K562 (cell line): Measurements from ENCODE around the gene PRELID2. TPM values are rescaled to one million over a fixed set of nuclear protein-coding genes. Genes with fewer than 3 reads are reported as not detected.
A peak's percentile ranks its signal among the peaks of the same experiment; 100 is the strongest.

Source experiments
- ATAC-seq: fragments of 200-7000 bp; cut with Tn5 transposase; 3 replicates; pipeline ENCODE4 v1.9.1; 2020; ENCODE audit warnings: moderate library complexity
- BruUV-seq: library from RNA; stranded (reverse); fragments of 400-500 nt; replicated peaks from 2 replicates; lab custom pipeline; 2021; lab: Mats Ljungman, UMichigan
- CTCF ChIA-PET: fragments of 300-600 bp; formaldehyde crosslinking; extraction: SDS; loops from one replicate; lab custom pipeline; 2021; ENCODE audit warnings: low intra/inter-chr PET ratio; lab: Yijun Ruan, JAX
- POLR2A ChIA-PET: fragments of 300-600, 350-650 bp; sonication (Branson Sonifier 250); formaldehyde crosslinking; extraction: SDS; loops from one replicate; lab custom pipeline; 2021; ENCODE audit warnings: antibody characterized with exemption, inconsistent platforms; lab: Yijun Ruan, JAX
- DNase-seq, 4 experiments: peaks; one replicate each; pipeline versions ENCODE4 v3.0.0 to v3.0.0-alpha.2; 2011 to 2018; ENCODE audit warnings: low spot score in 3 of 4, mixed read lengths in 3 of 4; ENCODE audit errors: extremely low read depth in 1 of 4
- FAIRE-seq: peaks from 2 replicates; lab custom pipeline; 2011; peaks lifted over from hg19 to GRCh38; lab: Jason Lieb, UNC
- H2AFZ ChIP-seq: 2 replicates; pipeline ENCODE4 v1.6.0; 2011; ENCODE audit warnings: low read depth, low read length, control low read depth, inconsistent platforms
- H3K27ac ChIP-seq: fragments of 200-600 bp; 3 replicates; pipeline ENCODE4 v1.8.0; 2011; ENCODE audit warnings: low read depth, mild to moderate bottlenecking, control low read depth, inconsistent platforms, low read length, moderate library complexity, mixed read lengths; ENCODE audit errors: extremely low read depth
- H3K27me3 ChIP-seq, 2 experiments: fragments of 300-600 bp in 1 of 2; 2 replicates in 1 of 2; 3 replicates in 1 of 2; pipeline versions ENCODE4 v1.6.0 to v1.8.0; 2011; ENCODE audit warnings: inconsistent platforms in 2 of 2, low read length in 2 of 2, mild to moderate bottlenecking in 1 of 2, mixed read lengths in 1 of 2, moderate library complexity in 1 of 2; ENCODE audit not compliant: control insufficient read depth in 2 of 2, insufficient read depth in 2 of 2
- H3K36me3 ChIP-seq: fragments of 300-600 bp; 3 replicates; pipeline ENCODE4 v1.8.0; 2011; ENCODE audit warnings: mild to moderate bottlenecking, low read length, inconsistent platforms; ENCODE audit not compliant: control insufficient read depth, insufficient read depth
- H3K4me1 ChIP-seq, 2 experiments: fragments of 200-600 bp in 1 of 2; replicated peaks in 1 of 2; 2 replicates in 1 of 2; 3 replicates in 1 of 2; pipeline versions ENCODE4 v1.5.1 to v1.8.0; 2011; ENCODE audit warnings: inconsistent platforms in 2 of 2, low read length in 2 of 2, mild to moderate bottlenecking in 1 of 2, mixed read lengths in 1 of 2, moderate library complexity in 1 of 2; ENCODE audit not compliant: control insufficient read depth in 2 of 2, insufficient read depth in 2 of 2
- H3K4me2 ChIP-seq: 2 replicates; pipeline ENCODE4 v1.6.1; 2011; ENCODE audit warnings: low read length, control low read depth, inconsistent platforms, mixed read lengths; ENCODE audit not compliant: insufficient read depth
- H3K4me3 ChIP-seq: fragments of 200-600 bp; sonication (generic), shearing (Covaris generic); 2 replicates; pipeline ENCODE4 v1.5.1; 2016; ENCODE audit warnings: control low read depth, inconsistent platforms
- H3K79me2 ChIP-seq: fragments of 200-600 bp; 3 replicates; pipeline ENCODE4 v1.8.0; 2011; ENCODE audit warnings: low read length, inconsistent platforms; ENCODE audit not compliant: control insufficient read depth, insufficient read depth
- H3K9ac ChIP-seq, 2 experiments: 2 replicates each; pipeline versions ENCODE4 v1.6.0 to v1.6.1; 2011; ENCODE audit warnings: low read depth in 2 of 2, low read length in 2 of 2, control low read depth in 1 of 2, inconsistent platforms in 1 of 2, mild to moderate bottlenecking in 1 of 2, mixed read lengths in 1 of 2; ENCODE audit not compliant: insufficient read depth in 1 of 2
- H3K9me1 ChIP-seq: one replicate; pipeline ENCODE4 v1.6.0; 2011; ENCODE audit warnings: inconsistent platforms, mild to moderate bottlenecking, low read length, moderate library complexity; ENCODE audit not compliant: control insufficient read depth, insufficient read depth
- H3K9me3 ChIP-seq: replicated peaks from 2 replicates; pipeline ENCODE4 v1.5.1; 2011; ENCODE audit warnings: low read depth, low read length, inconsistent platforms; ENCODE audit not compliant: control insufficient read depth, insufficient read depth
- H4K20me1 ChIP-seq: replicated peaks from 2 replicates; pipeline ENCODE4 v1.6.1; 2011; ENCODE audit warnings: low read length, inconsistent platforms, mixed read lengths; ENCODE audit not compliant: control insufficient read depth, insufficient read depth
- CHD2 ChIP-seq: IDR thresholded peaks from 2 replicates; pipeline ENCODE4 v1.6.1; 2011; ENCODE audit warnings: low read depth, low read length
- NR1H2 ChIP-seq: sonication (generic); formaldehyde crosslinking; IDR thresholded peaks from 2 replicates; pipeline ENCODE4 v1.4.0; 2020; ENCODE audit warnings: mild to moderate bottlenecking, missing genetic modification reagents
- SMARCE1 ChIP-seq: fragments of 450-650 bp; IDR thresholded peaks from 2 replicates; pipeline ENCODE4 v1.7.1; 2016; ENCODE audit warnings: mild to moderate bottlenecking
- WGBS: fragments of 100-300 bp; shearing (Covaris generic); methylation state at CpG from one replicate; pipeline ENCODE4 v1.1.6; 2016; ENCODE audit warnings: low coverage, mixed read lengths; ENCODE audit not compliant: insufficient coverage; ENCODE audit errors: missing lambda C conversion rate; 5-methylcytosine and 5-hydroxymethylcytosine counted together
- in situ Hi-C: fragments of 300-500 bp; cut with MboI; formaldehyde crosslinking; loops from 4 replicates; pipeline ENCODE4 v1.15.0; 2018; ENCODE audit warnings: inconsistent platforms, mixed read lengths
- intact Hi-C: fragments of 100-400 bp; cut with micrococcal nuclease; formaldehyde crosslinking; loops from 2 replicates; pipeline ENCODE4 v1.14.2; 2022
- polyA plus RNA-seq, 8 experiments: library from polyadenylated mRNA; depleted of rRNA in 4 of 8; stranded (reverse) in 5 of 8; unstranded in 3 of 8; fragments of >200 nt; fragmentation: Nextera tagmentation in 2 of 8; fragmentation: Illumina TruSeq in 1 of 8; extraction: Ambion mirVana in 2 of 8; extraction: Trizol in 1 of 8; gene quantifications; 2 replicates each; pipeline versions ENCODE4 v1.2.1 to v1.2.3, GENCODE V29; 2011 to 2014; ENCODE audit warnings: inconsistent platforms in 1 of 8, missing spikeins in 1 of 8
- total RNA-seq, 7 experiments: library from RNA; depleted of rRNA in 6 of 7; stranded (reverse); fragments of >200 nt in 6 of 7; fragmentation: Illumina TruSeq in 2 of 7; extraction: Trizol in 2 of 7; gene quantifications; 2 replicates each; pipeline versions ENCODE4 v1.2.1 to v1.2.3, GENCODE V29; 2011 to 2021; ENCODE audit warnings: low replicate concordance in 1 of 7
- TF ChIP-seq, protein P1 (sequence below): fragments of 250-450 bp; sonication (Bioruptor Pico); IDR thresholded peaks from 2 replicates; pipeline ENCODE4 v1.5.1; 2021; ENCODE audit warnings: mild to moderate bottlenecking

Gene PRELID2
- total and polyA plus RNA-seq, 9 of the 15 experiments (the other 6 are each of a cell fraction or from before 2014, with no cell fraction given) = 6.4 to 68.2 (median 28.8) TPM

DNA sequence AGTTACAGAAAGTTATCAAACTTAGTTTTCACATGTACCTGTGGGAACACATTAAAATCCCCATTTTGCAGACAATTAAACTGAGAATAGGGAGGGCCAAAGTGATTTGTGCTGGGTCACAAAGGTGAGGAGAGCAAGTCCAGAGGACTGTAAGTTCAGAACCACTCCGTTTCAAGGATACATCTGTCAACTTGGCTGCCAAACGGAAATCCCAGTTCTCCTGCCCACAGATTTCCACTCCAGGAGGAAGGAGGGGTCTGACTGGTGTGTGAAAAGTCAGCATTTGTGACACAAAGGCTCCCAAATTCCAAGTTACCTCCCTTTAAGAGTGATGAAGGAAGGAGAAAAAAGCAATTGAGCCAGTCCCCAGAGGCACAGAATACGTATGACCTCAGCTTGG, 42.3 kb downstream of the PRELID2 start:
- in situ Hi-C loops (no loop called here), intact Hi-C loops (no loop called here)
- no peaks in the 10 kb centered on the region for H3K27me3 ChIP-seq
- no peaks in the 10 kb centered on the region for H3K9me3 ChIP-seq
- no peaks in the 10 kb centered on the region for H3K4me1 ChIP-seq
- H3K4me3 ChIP-seq = no peak overlapping the region
- 50% methylated on average over 3 of the region's 3 CpGs for WGBS
- no peaks in the 10 kb centered on the region for H4K20me1 ChIP-seq
- POLR2A ChIA-PET = no interaction called here
- no peak overlapping the region for H3K27ac ChIP-seq
- H3K9me1 ChIP-seq = no peaks in the 10 kb centered on the region
- CTCF ChIA-PET = no interaction called here
- no peak for DNase-seq
- FAIRE-seq = no peak
- H3K36me3 ChIP-seq = peaks cover 4% of the 10 kb centered on the region; the same call in 2 of the 3 replicates
- no peaks in the 10 kb centered on the region for H3K79me2 ChIP-seq
- ATAC-seq = no peak
- TF ChIP-seq, protein P1, sequence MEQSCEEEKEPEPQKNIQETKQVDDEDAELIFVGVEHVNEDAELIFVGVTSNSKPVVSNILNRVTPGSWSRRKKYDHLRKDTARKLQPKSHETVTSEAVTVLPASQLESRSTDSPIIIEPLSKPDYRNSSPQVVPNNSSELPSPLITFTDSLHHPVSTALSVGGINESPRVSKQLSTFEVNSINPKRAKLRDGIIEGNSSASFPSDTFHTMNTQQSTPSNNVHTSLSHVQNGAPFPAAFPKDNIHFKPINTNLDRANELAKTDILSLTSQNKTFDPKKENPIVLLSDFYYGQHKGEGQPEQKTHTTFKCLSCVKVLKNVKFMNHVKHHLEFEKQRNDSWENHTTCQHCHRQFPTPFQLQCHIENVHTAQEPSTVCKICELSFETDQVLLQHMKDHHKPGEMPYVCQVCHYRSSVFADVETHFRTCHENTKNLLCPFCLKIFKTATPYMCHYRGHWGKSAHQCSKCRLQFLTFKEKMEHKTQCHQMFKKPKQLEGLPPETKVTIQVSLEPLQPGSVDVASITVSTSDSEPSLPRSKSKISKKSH (CRISPR knock-in tag) = no peak
- no peak for TF ChIP-seq SMARCE1
- no peak overlapping the region for H3K4me2 ChIP-seq
- no TSS peak for BruUV-seq
- no peak overlapping the region for H2AFZ ChIP-seq
- H3K9ac ChIP-seq = no peak overlapping the region

DNA sequence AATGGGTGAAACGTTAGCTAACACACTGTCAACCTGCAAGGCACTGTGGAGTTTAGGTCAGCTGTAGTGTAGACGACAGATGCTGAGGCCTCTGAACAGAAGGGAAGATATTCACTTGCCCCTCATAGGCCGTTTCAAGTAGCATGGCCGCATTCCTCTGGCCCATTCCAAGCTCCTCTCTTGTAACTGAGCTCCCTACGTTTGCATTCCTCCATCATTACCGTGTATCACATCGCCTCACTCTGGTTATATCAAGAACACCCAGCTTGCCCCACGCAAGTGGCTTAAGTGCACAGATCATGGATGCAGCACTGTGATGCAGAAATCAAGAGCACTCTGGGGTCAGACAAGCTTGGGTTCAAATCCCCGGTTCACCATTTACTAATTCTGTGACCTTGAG, 43.3 kb downstream of the PRELID2 start:
- intact Hi-C loops (no loop called here), in situ Hi-C loops (no loop called here)
- no peak overlapping the region for H2AFZ ChIP-seq
- no peaks in the 10 kb centered on the region for H3K4me1 ChIP-seq
- no peaks in the 10 kb centered on the region for H3K9me3 ChIP-seq
- H3K9ac ChIP-seq = no peak overlapping the region
- H3K36me3 ChIP-seq = peaks cover 4% of the 10 kb centered on the region; the same call in 2 of the 3 replicates
- ChIA-PET POLR2A (no interaction called here), CTCF (interaction anchor here (0.7 kb wide), 1 partner anchor 557 kb away, joined by 3 read pairs; no protein-coding TSS in a partner anchor)
- H3K4me2 ChIP-seq = no peak overlapping the region
- H4K20me1 ChIP-seq = no peaks in the 10 kb centered on the region
- no peak overlapping the region for H3K27ac ChIP-seq
- no peak overlapping the region for H3K4me3 ChIP-seq
- no peaks in the 10 kb centered on the region for H3K27me3 ChIP-seq
- H3K9me1 ChIP-seq = no peaks in the 10 kb centered on the region
- FAIRE-seq (no peak), ATAC-seq (peak; percentile 49; the same call in 2 of the 3 replicates), DNase-seq (peak in 1 of 4 experiments; percentile 14)
- no TSS peak for BruUV-seq
- no peaks in the 10 kb centered on the region for H3K79me2 ChIP-seq
- 0 out of 2 replicates have a peak, but pooled peaks have one; percentile 33 for TF ChIP-seq NR1H2 (CRISPR knock-in tag)
- TF ChIP-seq CHD2 = no peak
- WGBS = 82% methylated on average over 9 of the region's 9 CpGs
